ENCODE results near the gene ZNF213. TPM values are rescaled to one million over a fixed set of nuclear protein-coding genes. Genes with fewer than 3 reads are reported as not detected.
A peak's percentile ranks its signal among the peaks of the same experiment; 100 is the strongest.

ZNF213 gene
- total and polyA plus RNA-seq, 12 donors, result 2.6 to 19.5 (median 12.2) TPM

DNA sequence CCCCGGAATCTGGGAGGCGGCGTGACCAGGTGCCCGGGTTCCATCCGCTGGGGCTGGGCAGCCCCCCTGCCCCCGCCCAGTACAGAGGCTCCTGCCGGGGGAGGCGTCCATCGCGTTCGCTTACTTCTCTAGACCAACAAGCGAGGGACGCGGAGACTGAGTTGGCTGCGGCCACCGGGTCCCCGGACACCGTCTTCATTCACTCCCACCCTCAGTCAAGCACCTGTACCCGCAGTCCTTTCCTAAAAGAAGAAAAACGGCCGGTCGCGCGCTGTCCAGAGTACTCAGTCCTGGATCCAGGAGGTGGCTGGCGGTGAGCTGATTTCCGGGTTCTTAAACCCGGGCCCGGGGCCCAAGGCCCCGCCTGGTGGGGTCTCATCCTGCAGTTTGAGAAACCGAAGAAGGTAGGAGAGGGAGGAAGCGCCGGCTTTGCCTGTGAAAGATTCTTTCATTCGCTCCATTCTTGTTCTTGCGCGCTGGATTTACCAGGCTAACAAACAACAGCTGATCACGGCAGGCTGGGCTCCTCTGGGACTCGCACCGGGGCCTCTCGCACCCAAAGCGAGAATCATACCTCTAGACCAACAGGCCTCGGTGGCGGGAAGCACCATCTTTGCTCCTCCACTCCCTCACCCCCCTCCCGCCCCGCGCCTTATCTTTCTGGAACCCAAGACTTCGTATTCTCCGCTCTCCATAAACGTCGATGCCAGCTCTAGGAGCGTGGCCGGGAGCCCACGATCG is 35.8 kb downstream of the ZNF213 start:
- H3K4me3 ChIP-seq, result peak overlapping the region in 1 of 4 donors; percentile 7
- intact Hi-C loops (cut with DNase I), result loop anchor here in 1 of 2 donors (10.0 kb wide), 1 partner anchor 116 kb away; no protein-coding TSS in a partner anchor

DNA sequence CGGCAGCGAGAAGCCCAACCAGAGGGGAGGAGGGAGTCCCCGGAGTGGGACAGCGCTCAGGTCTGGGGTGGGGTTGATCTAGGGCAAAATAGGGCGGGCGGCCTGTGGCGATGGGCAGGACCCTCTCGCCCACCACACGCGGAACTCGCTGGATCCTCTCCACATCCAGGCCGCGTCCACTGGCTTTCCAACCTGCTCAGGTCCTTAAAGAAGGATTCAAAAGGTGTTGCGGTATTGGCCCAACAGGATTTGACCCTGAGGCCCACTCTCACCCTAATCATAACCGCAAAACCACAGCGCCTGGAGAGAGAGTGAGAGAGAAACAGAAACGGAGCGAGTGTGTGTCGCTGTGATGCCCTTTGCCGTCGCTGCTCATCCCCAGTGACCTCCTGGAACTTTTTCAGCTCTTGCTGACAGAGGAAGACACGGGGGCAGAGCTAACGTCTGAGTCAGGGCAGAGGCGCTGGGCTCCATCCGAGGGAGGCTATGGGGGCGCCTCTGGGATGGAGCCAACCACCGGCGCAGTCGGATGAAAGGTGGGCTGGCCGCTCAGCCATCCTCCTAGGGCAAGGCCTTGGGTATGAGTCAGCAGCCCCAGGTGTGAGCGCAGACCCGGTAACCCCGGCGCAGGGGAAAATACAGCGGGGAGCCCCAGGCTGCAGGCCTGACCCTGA is 36.5 kb downstream of the ZNF213 start:
- H3K27me3 ChIP-seq, result peaks cover 84% of the 10 kb centered on the region
- no peaks in the 10 kb centered on the region for H3K36me3 ChIP-seq (replicated peaks in 1 of 2)
- no peak overlapping the region for H3K27ac ChIP-seq
- H3K9me3 ChIP-seq (replicated peaks in 1 of 3), result no peaks in the 10 kb centered on the region
- WGBS, 4 donors, result 6 to 13% (median 9%) methylated on average over 16 to 35 of the region's 35 CpGs
- TF ChIP-seq POLR2A (IDR thresholded peaks at IDR 0.05), result no peak
- TF ChIP-seq, protein P1, sequence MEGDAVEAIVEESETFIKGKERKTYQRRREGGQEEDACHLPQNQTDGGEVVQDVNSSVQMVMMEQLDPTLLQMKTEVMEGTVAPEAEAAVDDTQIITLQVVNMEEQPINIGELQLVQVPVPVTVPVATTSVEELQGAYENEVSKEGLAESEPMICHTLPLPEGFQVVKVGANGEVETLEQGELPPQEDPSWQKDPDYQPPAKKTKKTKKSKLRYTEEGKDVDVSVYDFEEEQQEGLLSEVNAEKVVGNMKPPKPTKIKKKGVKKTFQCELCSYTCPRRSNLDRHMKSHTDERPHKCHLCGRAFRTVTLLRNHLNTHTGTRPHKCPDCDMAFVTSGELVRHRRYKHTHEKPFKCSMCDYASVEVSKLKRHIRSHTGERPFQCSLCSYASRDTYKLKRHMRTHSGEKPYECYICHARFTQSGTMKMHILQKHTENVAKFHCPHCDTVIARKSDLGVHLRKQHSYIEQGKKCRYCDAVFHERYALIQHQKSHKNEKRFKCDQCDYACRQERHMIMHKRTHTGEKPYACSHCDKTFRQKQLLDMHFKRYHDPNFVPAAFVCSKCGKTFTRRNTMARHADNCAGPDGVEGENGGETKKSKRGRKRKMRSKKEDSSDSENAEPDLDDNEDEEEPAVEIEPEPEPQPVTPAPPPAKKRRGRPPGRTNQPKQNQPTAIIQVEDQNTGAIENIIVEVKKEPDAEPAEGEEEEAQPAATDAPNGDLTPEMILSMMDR (IDR thresholded peaks at IDR 0.05), result no peak
- peak overlapping the region in 1 of 4 donors; percentile 7 for H3K4me3 ChIP-seq
- peak in 1 of 7 donors; percentile 11 for DNase-seq
- intact Hi-C loops (cut with DNase I), result loop anchor here in 1 of 2 donors (10.0 kb wide), 1 partner anchor 117 kb away; no protein-coding TSS in a partner anchor
- peaks cover 0 to 6% of the 10 kb centered on the region in 2 donors for H3K4me1 ChIP-seq (replicated peaks in 1 of 2)

More for the DNA sequence above, 35.8 kb downstream of the ZNF213 start:
- no peak for DNase-seq
- Histone ChIP-seq H3K27me3 (peaks cover 77% of the 10 kb centered on the region), H3K36me3 (replicated peaks in 1 of 2) (no peaks in the 10 kb centered on the region), H3K9me3 (replicated peaks in 1 of 3) (no peaks in the 10 kb centered on the region), H3K27ac (no peak overlapping the region), H3K4me1 (replicated peaks in 1 of 2) (peaks cover 0 to 9% of the 10 kb centered on the region in 2 donors)
- TF ChIP-seq, protein P1 (IDR thresholded peaks at IDR 0.05), result no peak
- TF ChIP-seq POLR2A (IDR thresholded peaks at IDR 0.05), result no peak
- 8 to 14% (median 11%) methylated on average over 24 to 53 of the region's 53 CpGs for WGBS, 4 donors

DNA sequence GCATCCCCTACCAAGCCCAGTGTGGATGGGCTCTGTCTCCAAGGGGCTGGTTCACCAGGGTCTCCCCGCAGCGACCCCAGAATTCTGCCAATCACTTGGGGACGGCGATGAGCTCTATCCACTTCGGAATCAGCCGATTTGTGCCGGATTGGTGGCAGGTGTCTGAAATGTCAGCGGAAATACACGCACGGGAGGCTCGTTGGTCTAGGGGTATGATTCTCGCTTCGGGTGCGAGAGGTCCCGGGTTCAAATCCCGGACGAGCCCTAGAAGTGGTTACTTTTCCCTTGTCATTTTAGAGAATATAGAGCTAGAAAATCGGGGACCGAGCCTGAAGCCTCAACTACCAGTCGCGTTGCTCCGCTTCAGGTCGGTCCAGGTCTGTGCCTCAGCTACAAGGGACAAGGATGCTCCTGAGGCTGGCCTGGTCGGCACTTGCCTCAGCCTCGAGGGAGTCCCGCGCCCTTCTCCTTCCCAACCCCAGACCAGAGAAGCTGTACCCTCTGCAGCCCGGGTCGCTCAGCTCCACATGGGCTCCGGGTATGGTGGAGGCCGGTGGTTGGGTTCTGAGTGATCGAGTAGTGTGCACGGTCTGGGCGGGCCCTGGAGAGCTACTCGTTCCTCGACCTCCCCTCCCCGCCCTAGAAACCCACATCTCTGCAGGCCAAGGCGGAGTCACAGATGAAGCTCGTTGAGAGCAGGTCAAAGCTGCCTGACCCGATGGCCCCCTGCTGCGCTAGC is 37.2 kb downstream of the ZNF213 start:
- H3K4me3 ChIP-seq, result no peak overlapping the region
- TF ChIP-seq POLR2A (IDR thresholded peaks at IDR 0.05), result no peak
- TF ChIP-seq, protein P1 (IDR thresholded peaks at IDR 0.05), result no peak
- no peaks in the 10 kb centered on the region for H3K9me3 ChIP-seq (replicated peaks in 1 of 3)
- DNase-seq, result peak in 1 of 7 donors; percentile 2
- H3K27me3 ChIP-seq, result peaks cover 91% of the 10 kb centered on the region
- H3K27ac ChIP-seq, result no peak overlapping the region
- H3K36me3 ChIP-seq (replicated peaks in 1 of 2), result no peaks in the 10 kb centered on the region
- intact Hi-C loops (cut with DNase I), result loop anchor here in 1 of 2 donors (10.0 kb wide), 1 partner anchor 117 kb away; no protein-coding TSS in a partner anchor
- peaks cover 0 to 6% of the 10 kb centered on the region in 2 donors for H3K4me1 ChIP-seq (replicated peaks in 1 of 2)
- 9 to 17% (median 11%) methylated on average over 16 to 41 of the region's 41 CpGs for WGBS, 4 donors

Data from adrenal gland (tissue), 12 donors.